HG02623 (cell line): ENCODE data around the gene ERMARD.

Experiments
- ATAC-seq: cut with Tn5 transposase; IDR thresholded peaks from one replicate; pipeline ENCODE4 v1.9.1; 2021; ENCODE audit warnings: moderate library complexity; ENCODE audit not compliant: unreplicated experiment

The ERMARD gene

GRCh38 chr6:169801396-169802160 is 50.2 kb downstream of the ERMARD start:
- no peak for ATAC-seq

- ATAC-seq: no peak
Measured at GRCh38 chr6:169802790-169803189, 51.4 kb downstream of the ERMARD start.

DNA sequence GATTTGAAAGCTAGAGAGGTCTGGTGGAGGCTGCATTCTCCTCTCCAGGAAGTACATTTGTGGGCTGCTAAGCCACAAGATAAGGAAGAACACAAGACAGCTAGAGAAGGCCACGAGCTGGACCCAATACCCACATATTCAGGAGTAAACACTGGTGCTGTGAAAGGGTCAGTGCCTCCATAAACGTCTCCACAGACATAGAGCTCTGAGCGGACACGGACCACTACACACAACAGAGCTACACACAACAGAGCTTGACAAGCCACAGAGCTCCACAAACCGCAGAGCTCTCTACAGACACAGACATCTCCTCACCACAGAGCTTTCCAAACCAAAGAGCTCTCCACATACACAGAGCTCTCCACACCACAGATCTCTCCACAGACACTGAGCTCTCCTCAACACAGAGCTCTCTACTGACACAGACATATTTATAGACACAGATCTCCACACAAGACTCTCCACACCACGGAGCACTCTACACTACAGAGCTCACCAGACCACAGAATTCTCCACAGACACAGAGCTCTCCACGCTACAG is 51.9 kb downstream of the ERMARD start:
- ATAC-seq: no peak

GRCh38 chr6:169803816-169804340 is 52.5 kb downstream of the ERMARD start:
- ATAC-seq: no peak

GRCh38 chr6:169804427-169804826 is 53.0 kb downstream of the ERMARD start:
- ATAC-seq: no peak

GRCh38 chr6:169805242-169805838 is 53.9 kb downstream of the ERMARD start:
- ATAC-seq: no peak

GRCh38 chr6:169806701-169807100 is 55.3 kb downstream of the ERMARD start:
- no peak for ATAC-seq

DNA sequence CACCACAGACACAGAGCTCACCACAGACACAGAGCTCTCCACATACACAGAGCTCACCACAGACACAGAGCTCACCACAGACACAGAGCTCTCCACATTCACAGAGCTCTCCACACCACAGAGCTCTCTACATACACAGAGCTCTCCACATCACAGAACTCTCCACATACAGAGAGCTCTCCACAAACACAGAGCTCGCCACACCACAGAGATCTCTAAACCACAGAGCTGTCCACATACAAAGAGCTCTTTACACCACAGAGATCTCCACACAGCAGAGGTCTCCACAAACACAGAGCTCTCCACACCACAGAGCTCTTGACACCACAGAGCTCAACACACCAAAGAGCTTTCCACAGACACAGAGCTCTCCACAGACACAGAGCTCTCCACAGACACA is 55.8 kb downstream of the ERMARD start:
- ATAC-seq: no peak

DNA sequence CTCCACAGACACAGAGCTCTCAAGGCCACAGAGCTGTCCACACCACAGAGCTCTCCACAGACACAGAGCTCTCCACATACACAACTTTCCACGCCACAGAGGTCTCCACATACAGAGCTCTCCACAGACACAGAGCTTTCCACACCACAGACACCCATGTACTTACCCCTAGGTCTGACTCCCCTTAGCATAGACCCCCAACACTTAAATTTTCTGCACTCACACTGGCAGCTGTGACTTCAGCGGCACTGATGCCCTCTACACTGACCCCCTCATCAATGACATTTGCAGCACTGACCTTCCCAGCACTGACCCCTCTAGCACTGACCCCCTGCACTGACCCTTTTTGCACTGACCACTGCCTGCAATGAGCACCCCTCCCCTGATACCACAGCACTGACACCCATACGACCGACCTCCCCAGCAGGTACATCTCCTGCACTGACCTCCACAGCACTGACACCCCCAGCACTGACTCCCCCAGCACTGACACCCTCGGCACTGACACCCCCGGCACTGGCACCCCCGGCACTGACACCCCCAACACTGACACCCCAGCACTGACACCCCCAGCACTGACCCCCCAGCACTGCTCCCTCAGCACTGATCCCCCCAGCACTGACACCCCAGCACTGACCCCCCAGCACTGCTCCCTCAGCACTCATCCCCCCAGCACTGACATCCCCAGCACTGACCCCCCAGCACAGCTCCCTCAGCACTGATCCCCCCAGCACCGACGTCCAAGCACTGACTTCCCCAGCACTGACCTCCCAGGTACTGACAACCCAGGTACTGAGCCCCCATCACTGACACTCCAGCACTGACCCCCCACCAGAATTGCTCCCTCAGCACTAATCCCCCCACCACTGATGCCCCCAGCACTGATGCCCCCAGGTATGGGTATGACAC is 56.5 kb downstream of the ERMARD start:
- ATAC-seq: no peak

DNA sequence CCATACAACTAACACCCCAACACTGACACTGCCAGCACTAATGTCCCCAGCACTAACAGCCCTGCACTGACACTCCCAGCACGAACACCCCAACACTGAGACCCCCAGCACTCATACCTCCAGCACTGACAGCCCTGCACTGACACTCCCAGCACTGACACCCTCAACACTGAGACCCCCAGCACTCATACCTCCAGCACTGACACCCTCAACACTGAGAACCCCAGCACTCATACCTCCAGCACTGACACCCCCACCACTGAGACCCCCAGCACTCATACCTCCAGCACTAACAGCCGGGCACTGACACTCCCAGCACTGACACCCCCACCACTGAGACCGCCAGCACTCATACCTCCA is 57.2 kb downstream of the ERMARD start:
- ATAC-seq: no peak

DNA sequence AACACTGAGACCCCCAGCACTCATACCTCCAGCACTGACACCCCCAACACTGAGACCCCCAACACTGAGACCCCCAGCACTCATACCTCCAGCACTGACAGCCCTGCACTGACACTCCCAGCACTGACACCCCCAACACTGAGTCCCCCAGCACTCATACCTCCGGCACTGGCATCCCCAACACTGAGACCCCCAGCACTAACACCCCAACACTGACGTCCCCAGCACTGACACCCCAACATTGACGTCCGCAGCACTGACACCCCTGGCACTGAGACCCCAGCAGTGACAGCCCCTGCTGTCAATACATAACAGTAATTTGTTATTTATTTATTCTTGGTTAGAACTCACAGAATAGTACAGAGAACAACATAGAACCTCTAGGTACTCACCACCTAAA is 58.0 kb downstream of the ERMARD start:
- ATAC-seq: no peak

GRCh38 chr6:169810066-169810989 is 58.9 kb downstream of the ERMARD start:
- ATAC-seq: no peak

DNA sequence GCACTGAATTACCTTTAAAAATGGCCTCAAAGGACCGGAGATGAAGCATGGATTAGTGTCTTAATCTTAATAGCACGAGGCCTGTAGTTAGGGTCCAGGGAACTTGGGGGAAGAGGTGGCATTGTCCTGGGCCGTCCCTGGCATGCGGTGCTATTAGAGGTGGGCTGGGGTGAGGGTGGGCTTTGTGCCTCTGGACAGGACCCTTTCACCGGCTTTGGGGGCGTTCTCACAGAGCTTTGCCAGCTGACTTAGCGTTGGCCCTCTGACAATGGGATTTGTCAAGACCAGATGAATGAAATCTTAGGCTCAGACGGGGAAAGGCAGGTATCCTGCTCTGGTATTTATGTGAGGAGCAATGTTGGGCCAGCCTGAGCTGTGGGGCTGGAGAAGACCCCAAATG is 59.6 kb downstream of the ERMARD start:
- no peak for ATAC-seq

DNA sequence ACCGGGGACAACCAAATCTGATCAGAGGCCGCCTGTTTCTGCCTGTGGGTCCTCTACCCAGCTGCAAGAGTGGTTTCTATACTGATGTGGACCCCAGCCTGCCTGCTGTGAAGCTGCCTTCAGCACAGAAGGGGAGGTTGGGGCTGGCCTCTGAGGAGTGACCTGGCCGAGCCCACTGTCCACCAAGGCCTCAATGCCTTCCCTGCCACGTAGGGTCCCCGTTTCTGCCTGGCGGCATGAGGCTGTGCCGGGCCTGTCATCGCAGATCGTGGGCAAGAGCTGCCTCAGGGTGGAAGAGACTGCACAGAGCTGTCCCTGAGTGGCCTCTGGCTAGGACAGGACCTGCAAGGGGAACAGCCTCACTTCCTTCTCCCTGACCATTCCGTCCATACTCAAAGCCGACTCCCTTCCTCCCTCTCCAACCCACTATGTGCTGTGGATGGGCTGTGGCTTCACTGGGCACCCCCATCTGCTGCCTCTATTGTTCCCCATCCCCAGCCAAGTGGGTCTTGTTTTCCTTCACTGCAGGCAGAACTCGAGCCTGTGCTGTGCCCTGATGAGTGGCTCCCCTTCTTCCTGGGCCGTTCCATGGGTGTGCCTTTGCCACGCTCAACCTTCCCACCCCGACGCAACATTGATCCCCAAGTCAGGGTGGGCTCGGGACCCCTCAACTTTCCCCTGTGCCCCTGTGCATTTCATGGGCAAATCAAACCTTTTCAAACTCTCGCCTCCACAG is 60.3 kb downstream of the ERMARD start:
- no peak for ATAC-seq

DNA sequence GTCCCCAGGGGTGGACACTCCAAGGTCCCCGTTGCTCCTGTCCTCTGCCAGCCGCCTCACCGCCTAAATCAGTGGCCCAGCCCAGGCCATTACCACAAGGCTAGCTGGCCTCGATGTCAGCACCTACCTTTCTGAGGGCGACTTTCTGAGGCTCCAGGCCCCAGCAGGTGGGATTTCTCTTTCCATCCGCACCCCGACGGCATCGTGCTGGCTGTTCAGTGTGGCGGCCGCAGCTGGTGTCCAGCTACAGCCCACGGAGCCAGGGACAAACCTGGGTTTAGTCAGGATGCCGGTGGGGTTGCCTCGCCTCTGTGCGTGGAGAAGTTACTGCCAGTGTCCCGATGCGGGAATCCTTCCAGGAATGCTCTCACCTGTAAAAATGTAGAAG is 60.8 kb downstream of the ERMARD start:
- no peak for ATAC-seq

DNA sequence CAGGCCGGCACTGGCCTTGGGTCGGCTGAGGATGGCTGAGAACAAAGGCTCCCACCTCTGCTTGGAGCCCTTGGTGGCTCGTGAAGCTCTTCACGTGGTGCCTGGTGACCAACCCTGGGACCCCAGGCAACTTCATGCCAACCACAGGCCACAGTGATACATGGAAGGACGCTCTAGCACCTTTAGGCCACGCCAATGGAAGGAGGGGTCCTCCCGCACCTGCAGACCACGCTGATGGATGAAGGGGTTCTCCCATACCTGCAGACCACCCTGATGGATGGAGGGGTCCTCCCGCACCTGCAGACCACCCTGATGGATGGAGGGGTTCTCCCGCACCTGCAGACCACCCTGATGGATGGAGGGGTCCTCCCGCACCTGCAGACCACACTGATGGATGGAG is 62.5 kb downstream of the ERMARD start:
- ATAC-seq: no peak

GRCh38 chr6:169816054-169816453 is 64.6 kb downstream of the ERMARD start:
- no peak for ATAC-seq

GRCh38 chr6:169816975-169817374 is 65.6 kb downstream of the ERMARD start:
- ATAC-seq: no peak

GRCh38 chr6:169820358-169820757 is 68.9 kb downstream of the ERMARD start:
- no peak for ATAC-seq

DNA sequence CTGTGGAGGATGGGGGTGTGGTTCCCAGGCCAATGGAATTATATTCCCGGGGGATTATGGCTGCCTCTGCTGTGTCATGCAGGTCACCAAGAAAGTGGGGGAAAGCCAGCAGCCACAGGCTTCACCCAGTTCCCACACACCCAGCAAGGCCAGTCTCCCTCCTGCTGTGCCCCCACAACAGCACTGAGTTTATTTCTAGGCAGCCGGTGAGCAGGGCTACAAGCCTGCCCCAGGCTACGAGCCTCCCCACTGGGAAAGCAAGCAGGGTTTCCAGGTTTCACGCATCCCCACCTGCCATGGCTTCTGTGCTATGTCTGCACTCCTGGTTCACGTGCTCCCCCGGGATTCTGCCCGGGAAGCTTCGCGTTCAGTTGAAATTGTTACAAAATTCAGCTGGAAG is 72.6 kb downstream of the ERMARD start:
- no peak for ATAC-seq
